Activated CD8-positive, alpha-beta memory T cell treated with anti-CD3 and anti-CD28 coated beads, Interleukin-2, amount 50 U/mL, for 24 hours (primary cell): Measurements from ENCODE around the gene AP1M2.

Experiments used
- DNase-seq: peaks from one replicate; pipeline ENCODE4 v3.0.0-alpha.2; 2020; ENCODE audit errors: extremely low read depth

Gene AP1M2

GRCh38 chr19:10587022-10587838, at the start of gene AP1M2:
AP1M2 (minus strand) TSS chr19:10587312; CDS start chr19:10587231, 81 bp downstream.
- no peak for DNase-seq

GRCh38 chr19:10636304-10636972, 49.3 kb upstream of the AP1M2 start:
- no peak for DNase-seq

GRCh38 chr19:10634963-10635362, 47.9 kb upstream of the AP1M2 start:
- DNase-seq, result no peak

- no peak for DNase-seq
Measured at GRCh38 chr19:10634430-10634829, 47.3 kb upstream of the AP1M2 start.

- DNase-seq, result no peak
Measured at GRCh38 chr19:10631874-10632273, 44.8 kb upstream of the AP1M2 start.

- DNase-seq, result no peak
Measured at GRCh38 chr19:10625762-10626138, 38.6 kb upstream of the AP1M2 start.

- DNase-seq, result no peak
Measured at GRCh38 chr19:10625003-10625761, 38.1 kb upstream of the AP1M2 start, which contains the start of gene SLC44A2. SLC44A2 (plus strand) TSS chr19:10625553; CDS start chr19:10625634, 81 bp downstream.

- no peak for DNase-seq
Measured at GRCh38 chr19:10624585-10624984, 37.5 kb upstream of the AP1M2 start.

- no peak for DNase-seq
Measured at GRCh38 chr19:10621966-10622365, 34.9 kb upstream of the AP1M2 start.

- no peak for DNase-seq
Measured at GRCh38 chr19:10620786-10621185, 33.7 kb upstream of the AP1M2 start.

- DNase-seq, result no peak
Measured at GRCh38 chr19:10618846-10619245, 31.7 kb upstream of the AP1M2 start.

- DNase-seq, result no peak
Measured at GRCh38 chr19:10617409-10618121, 30.5 kb upstream of the AP1M2 start.

GRCh38 chr19:10615429-10616023, 28.4 kb upstream of the AP1M2 start:
- DNase-seq, result no peak

- DNase-seq, result no peak
Measured at GRCh38 chr19:10612499-10613119, 25.5 kb upstream of the AP1M2 start.

- DNase-seq, result no peak
Measured at GRCh38 chr19:10611907-10612306, 24.8 kb upstream of the AP1M2 start.

GRCh38 chr19:10604460-10604980, 17.4 kb upstream of the AP1M2 start:
- DNase-seq, result no peak

GRCh38 chr19:10603873-10604459, 16.9 kb upstream of the AP1M2 start:
- DNase-seq, result no peak

- peak; percentile 30 for DNase-seq
Measured at GRCh38 chr19:10603084-10603872, 16.2 kb upstream of the AP1M2 start.

- peak; percentile 61 for DNase-seq
Measured at GRCh38 chr19:10602330-10603083, 15.4 kb upstream of the AP1M2 start.
